Peyer's patch (tissue), 4 donors: ENCODE results near the gene ZNF428. TPM values are rescaled to one million over a fixed set of nuclear protein-coding genes. Genes with fewer than 3 reads are reported as not detected.
A peak's percentile ranks its signal among the peaks of the same experiment; 100 is the strongest.

Source experiments
- DNase-seq, 3 donors: peaks; one replicate each; pipeline ENCODE4 v3.0.0-alpha.2; 2017 to 2019
- H3K27ac ChIP-seq, 4 donors: fragments of 200-600 bp; sonication (generic); one replicate each; pipeline ENCODE4 v1.5.1; 2016 to 2019
- H3K27me3 ChIP-seq, 2 donors: fragments of 200-600 bp; sonication (generic); one replicate each; pipeline ENCODE4 v1.5.1; 2019
- H3K36me3 ChIP-seq, 3 donors: fragments of 200-600 bp; sonication (generic); one replicate each; pipeline ENCODE4 v1.5.1; 2016 to 2019
- H3K4me1 ChIP-seq, 4 donors: fragments of 200-600 bp; sonication (generic); one replicate each; pipeline ENCODE4 v1.5.1; 2016 to 2019
- H3K4me3 ChIP-seq, 4 donors: fragments of 200-600 bp; sonication (generic); 1 replicate in 3 of 4; 2 replicates in 1 of 4; pipeline ENCODE4 v1.5.1; 2016 to 2019; ENCODE audit warnings: mild to moderate bottlenecking in 1 of 4
- H3K9me3 ChIP-seq, 4 donors: fragments of 200-600 bp; sonication (generic); one replicate each; pipeline ENCODE4 v1.5.1; 2016 to 2019; ENCODE audit warnings: mild to moderate bottlenecking in 1 of 4
- CTCF ChIP-seq, 6 experiments: fragments of 450-650 bp in 4 of 6; fragments of 200-600 bp in 2 of 6; sonication (generic) in 1 of 6; IDR thresholded peaks; one replicate each; pipeline ENCODE4 v1.5.1; 2017 to 2019; ENCODE audit warnings: antibody characterized with exemption in 6 of 6, mild to moderate bottlenecking in 3 of 6, moderate library complexity in 1 of 6
- POLR2A ChIP-seq, 2 donors: fragments of 450-650 bp; IDR thresholded peaks; one replicate each; pipeline ENCODE4 v1.5.1; 2017; ENCODE audit warnings: antibody characterized with exemption in 2 of 2, mild to moderate bottlenecking in 2 of 2, moderate library complexity in 2 of 2
- total RNA-seq, 4 donors: library from RNA; depleted of rRNA; stranded (reverse); fragments of >200 nt; gene quantifications; one replicate each; pipeline ENCODE4 v1.1.0, GENCODE V29; 2016

Gene ZNF428
- total RNA-seq, 4 donors from 2014 or later, result 10.5 to 28.1 (median 11.6) TPM

DNA sequence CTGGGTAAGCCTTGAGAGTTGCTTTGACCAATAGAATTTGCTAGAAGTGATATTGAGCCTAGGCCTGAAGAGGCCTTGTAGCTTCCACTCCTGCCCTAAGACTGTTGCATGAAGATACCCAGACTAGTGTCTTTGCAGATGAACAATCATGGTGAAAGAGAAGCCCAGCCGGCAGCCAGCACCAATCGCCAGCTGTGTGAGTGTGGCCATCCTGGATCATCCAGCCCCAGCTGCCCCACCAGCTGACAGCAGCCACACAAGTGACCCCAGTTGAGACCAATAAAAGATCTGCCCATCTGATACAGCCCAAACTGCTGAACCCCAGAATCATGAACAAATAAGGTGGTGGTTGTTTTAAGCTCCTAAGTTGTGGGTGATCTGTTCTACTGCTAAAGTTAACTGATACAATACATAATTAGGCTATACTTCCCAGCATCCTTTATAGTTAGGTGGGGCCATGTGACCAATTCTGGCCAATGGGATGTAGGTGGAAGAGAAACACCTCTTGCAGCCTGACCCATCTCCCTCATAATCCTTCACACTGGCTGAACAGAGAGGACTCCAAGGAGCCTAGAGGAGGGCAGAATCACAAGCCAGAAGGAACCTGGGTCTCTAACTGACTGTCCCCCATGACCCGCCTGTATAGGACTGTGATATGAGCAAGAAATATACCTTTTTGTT, 9.4 kb upstream of the ZNF428 start:
- no peaks in the 10 kb centered on the region for H3K4me1 ChIP-seq
- no peak overlapping the region for H3K27ac ChIP-seq
- no peak for TF ChIP-seq CTCF (IDR thresholded peaks at IDR 0.05)
- TF ChIP-seq POLR2A (IDR thresholded peaks at IDR 0.05), result no peak
- H3K36me3 ChIP-seq, result no peaks in the 10 kb centered on the region
- no peak for DNase-seq
- H3K9me3 ChIP-seq, result no peaks in the 10 kb centered on the region
- no peak overlapping the region for H3K4me3 ChIP-seq
- H3K27me3 ChIP-seq, result no peaks in the 10 kb centered on the region

DNA sequence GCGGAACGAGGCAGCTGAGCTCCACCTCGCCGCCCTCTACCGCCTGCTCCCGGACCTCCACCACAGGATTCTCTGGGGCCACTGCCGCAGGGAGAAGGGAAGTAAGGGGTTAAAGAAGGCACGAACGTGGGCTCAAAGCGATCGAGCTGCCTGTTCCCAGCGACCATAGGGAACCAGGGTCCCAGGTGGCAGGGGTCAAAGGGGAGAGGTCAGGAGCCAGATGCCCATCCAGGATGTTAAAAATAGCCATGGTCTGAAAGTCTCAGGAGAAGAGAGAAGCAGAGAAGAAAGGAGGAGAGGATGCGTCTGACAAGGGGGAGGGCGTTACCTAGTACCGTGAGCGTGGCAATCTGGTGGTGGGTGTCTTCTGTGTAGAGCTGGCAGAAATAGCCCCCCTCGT, 7.4 kb upstream of the ZNF428 start:
- Histone ChIP-seq H3K27ac (no peak overlapping the region), H3K9me3 (no peaks in the 10 kb centered on the region), H3K36me3 (no peaks in the 10 kb centered on the region), H3K4me3 (no peak overlapping the region), H3K4me1 (no peaks in the 10 kb centered on the region), H3K27me3 (no peaks in the 10 kb centered on the region)
- TF ChIP-seq POLR2A (IDR thresholded peaks at IDR 0.05), result no peak
- no peak for TF ChIP-seq CTCF (IDR thresholded peaks at IDR 0.05)
- DNase-seq, result no peak

- no peaks in the 10 kb centered on the region for H3K9me3 ChIP-seq
- H3K36me3 ChIP-seq, result no peaks in the 10 kb centered on the region
- TF ChIP-seq POLR2A (IDR thresholded peaks at IDR 0.05) (no peak), CTCF (IDR thresholded peaks at IDR 0.05) (no peak)
- H3K27me3 ChIP-seq, result no peaks in the 10 kb centered on the region
- no peak for DNase-seq
- no peak overlapping the region for H3K27ac ChIP-seq
- no peaks in the 10 kb centered on the region for H3K4me1 ChIP-seq
- no peak overlapping the region for H3K4me3 ChIP-seq
These were observed 6.6 kb upstream of the ZNF428 start for GRCh38 chr19:43625918-43626579.

GRCh38 chr19:43624933-43625332, 5.5 kb upstream of the ZNF428 start:
- H3K27me3 ChIP-seq, result no peaks in the 10 kb centered on the region
- no peaks in the 10 kb centered on the region for H3K9me3 ChIP-seq
- no peaks in the 10 kb centered on the region for H3K36me3 ChIP-seq
- H3K27ac ChIP-seq, result no peak overlapping the region
- H3K4me1 ChIP-seq, result peaks cover 0 to 3% (median 0%) of the 10 kb centered on the region in 4 donors
- no peak overlapping the region for H3K4me3 ChIP-seq
- peak; percentile 83 to 91 (median 85) for DNase-seq
- peak in 3 of 6 experiments; percentile 11 to 40 (median 23) for TF ChIP-seq CTCF (IDR thresholded peaks at IDR 0.05)
- no peak for TF ChIP-seq POLR2A (IDR thresholded peaks at IDR 0.05)

DNA sequence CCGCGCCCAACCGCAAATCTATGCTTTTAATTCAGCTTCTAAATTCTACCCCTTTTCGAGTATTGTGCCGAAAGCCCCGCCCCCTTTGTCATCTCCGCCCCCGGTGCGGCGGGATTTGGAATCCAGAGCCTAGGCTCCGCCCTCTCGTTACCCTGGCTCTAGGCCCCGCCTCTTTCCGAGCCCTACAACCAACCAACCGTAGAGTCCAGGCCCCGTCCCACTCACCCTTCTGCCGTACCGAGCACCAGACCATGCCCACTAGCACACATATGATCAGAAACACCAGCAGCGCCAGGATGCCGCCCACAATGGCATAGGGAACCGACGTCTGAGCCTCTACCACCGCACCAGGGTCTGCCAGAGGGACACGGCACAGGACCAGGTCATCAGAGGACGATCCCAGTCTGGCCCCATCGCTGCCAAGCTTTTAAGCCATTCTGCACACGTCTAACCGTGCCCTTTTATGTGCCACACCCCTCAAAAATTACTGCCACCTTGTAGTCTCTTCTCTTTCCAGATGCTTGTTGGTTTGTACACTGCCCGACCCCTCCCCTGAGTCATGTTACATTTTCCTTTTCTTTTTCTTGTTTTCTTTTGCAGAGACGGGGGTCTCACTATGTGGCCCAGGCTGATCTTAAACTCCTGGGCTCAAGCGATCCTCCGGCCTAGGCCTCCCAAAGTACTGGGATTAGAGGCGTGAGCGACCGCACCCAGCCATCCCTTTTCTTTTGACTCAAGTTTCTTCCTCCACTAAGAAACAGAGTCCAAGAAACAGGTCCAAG, 4.7 kb upstream of the ZNF428 start:
- H3K27me3 ChIP-seq, result no peaks in the 10 kb centered on the region
- H3K4me3 ChIP-seq, result no peak overlapping the region
- no peaks in the 10 kb centered on the region for H3K36me3 ChIP-seq
- no peaks in the 10 kb centered on the region for H3K9me3 ChIP-seq
- TF ChIP-seq CTCF (IDR thresholded peaks at IDR 0.05) (no peak), POLR2A (IDR thresholded peaks at IDR 0.05) (no peak)
- DNase-seq, result no peak
- H3K27ac ChIP-seq, result no peak overlapping the region
- peaks cover 0 to 3% (median 0%) of the 10 kb centered on the region in 4 donors for H3K4me1 ChIP-seq
